ENCODE data around the gene EIF4EBP3.

The EIF4EBP3 gene

GRCh38 chr5:140547508-140548299, at the start of gene EIF4EBP3:
EIF4EBP3 (plus strand) TSS chr5:140547662; CDS start chr5:140547738, 76 bp downstream.
- TF ChIP-seq CTCF (conservative IDR thresholded peaks at IDR 0.05; ENCODE audit: low read length): peak; percentile 61
- DNase-seq (ENCODE audit: low read depth): peak; percentile 95
- peak within 1 kb of the TSS; percentile 61 for H3K4me3 ChIP-seq (ENCODE audit: low read length)

GRCh38 chr5:140497897-140498296, 49.6 kb upstream of the EIF4EBP3 start:
- H3K4me3 ChIP-seq (ENCODE audit: low read length): no peak overlapping the region
- no peak for TF ChIP-seq CTCF (conservative IDR thresholded peaks at IDR 0.05; ENCODE audit: low read length)
- DNase-seq (ENCODE audit: low read depth): no peak

- no peak overlapping the region for H3K4me3 ChIP-seq (ENCODE audit: low read length)
- no peak for DNase-seq (ENCODE audit: low read depth)
- no peak for TF ChIP-seq CTCF (conservative IDR thresholded peaks at IDR 0.05; ENCODE audit: low read length)
Observed at GRCh38 chr5:140498591-140498990, 48.9 kb upstream of the EIF4EBP3 start.

GRCh38 chr5:140502834-140503233, 44.6 kb upstream of the EIF4EBP3 start:
- H3K4me3 ChIP-seq (ENCODE audit: low read length): no peak overlapping the region
- no peak for DNase-seq (ENCODE audit: low read depth)
- TF ChIP-seq CTCF (conservative IDR thresholded peaks at IDR 0.05; ENCODE audit: low read length): no peak

- TF ChIP-seq CTCF (conservative IDR thresholded peaks at IDR 0.05; ENCODE audit: low read length): no peak
- no peak for DNase-seq (ENCODE audit: low read depth)
- H3K4me3 ChIP-seq (ENCODE audit: low read length): no peak overlapping the region
Observed at GRCh38 chr5:140509898-140510297, 37.6 kb upstream of the EIF4EBP3 start.

GRCh38 chr5:140513124-140513523, 34.3 kb upstream of the EIF4EBP3 start:
- no peak overlapping the region for H3K4me3 ChIP-seq (ENCODE audit: low read length)
- DNase-seq (ENCODE audit: low read depth): no peak
- no peak for TF ChIP-seq CTCF (conservative IDR thresholded peaks at IDR 0.05; ENCODE audit: low read length)

- TF ChIP-seq CTCF (conservative IDR thresholded peaks at IDR 0.05; ENCODE audit: low read length): no peak
- no peak overlapping the region for H3K4me3 ChIP-seq (ENCODE audit: low read length)
- no peak for DNase-seq (ENCODE audit: low read depth)
Observed at GRCh38 chr5:140524003-140524402, 23.5 kb upstream of the EIF4EBP3 start.

Data from AG10803 (cell line).